OCI-LY7 (cell line): ENCODE measurements around the gene PNPLA6. TPM values are rescaled to one million over a fixed set of nuclear protein-coding genes. Genes with fewer than 3 reads are reported as not detected.

ENCODE experiments used
- BruUV-seq: library from RNA; stranded (reverse); fragments of 400-500 nt; replicated peaks from 2 replicates; lab custom pipeline; 2021; lab: Mats Ljungman, UMichigan
- CTCF ChIA-PET: fragments of 300-600 bp; sonication (Branson Sonifier 250); formaldehyde crosslinking; loops from one replicate; lab custom pipeline; 2022; ENCODE audit warnings: antibody characterized with exemption; ENCODE audit not compliant: unreplicated experiment; lab: Charles Lee
- POLR2A ChIA-PET: fragments of 300-600 bp; sonication (Branson Sonifier 250); formaldehyde crosslinking; loops from one replicate; lab custom pipeline; 2022; ENCODE audit warnings: antibody characterized with exemption; lab: Charles Lee
- DNase-seq: peaks from one replicate; pipeline ENCODE4 v3.0.0-alpha.2; 2015; ENCODE audit warnings: low spot score
- H2AFZ ChIP-seq: fragments of 200-600 bp; sonication (generic), shearing (Covaris generic); 2 replicates; pipeline ENCODE4 v1.6.1; 2014; ENCODE audit warnings: mild to moderate bottlenecking, antibody characterized with exemption, low read length, moderate library complexity
- H3K27ac ChIP-seq: fragments of 200-600 bp; sonication (generic); 2 replicates; pipeline ENCODE4 v1.5.1; 2014; ENCODE audit warnings: mixed run types, low read depth, mild to moderate bottlenecking, moderate library complexity, low read length, inconsistent platforms; ENCODE audit not compliant: poor library complexity, severe bottlenecking
- H3K36me3 ChIP-seq: fragments of 200-600 bp; sonication (generic); 2 replicates; pipeline ENCODE4 v1.6.1; 2014; ENCODE audit warnings: mild to moderate bottlenecking, antibody characterized with exemption, low read length, moderate library complexity, mixed read lengths; ENCODE audit not compliant: insufficient read depth
- H3K4me1 ChIP-seq: fragments of 200-600 bp; sonication (generic); 2 replicates; pipeline ENCODE4 v1.5.1; 2014; ENCODE audit warnings: mild to moderate bottlenecking, low read length; ENCODE audit not compliant: insufficient read depth, poor library complexity, severe bottlenecking
- H3K4me2 ChIP-seq: fragments of 200-600 bp; sonication (generic); 2 replicates; pipeline ENCODE4 v1.6.1; 2014; ENCODE audit warnings: mild to moderate bottlenecking, low read length
- H3K4me3 ChIP-seq: fragments of 200-600 bp; sonication (generic); 2 replicates; pipeline ENCODE4 v1.5.1; 2014; ENCODE audit warnings: mild to moderate bottlenecking, low read depth, low read length; ENCODE audit not compliant: poor library complexity, severe bottlenecking
- H3K79me2 ChIP-seq: fragments of 200-600 bp; sonication (generic); 2 replicates; pipeline ENCODE4 v1.6.1; 2016; ENCODE audit warnings: low read depth, mild to moderate bottlenecking, low read length, moderate library complexity, mixed read lengths; ENCODE audit not compliant: insufficient read depth
- H3K9me2 ChIP-seq: fragments of 200-600 bp; sonication (generic); 2 replicates; pipeline ENCODE4 v1.6.1; 2016; ENCODE audit warnings: mild to moderate bottlenecking, low read length, mixed read lengths; ENCODE audit not compliant: insufficient read depth
- H3K9me3 ChIP-seq: fragments of 200-600 bp; sonication (generic); 2 replicates; pipeline ENCODE4 v1.6.1; 2014; ENCODE audit warnings: mild to moderate bottlenecking, mixed run types, low read length, mixed read lengths
- H4K20me1 ChIP-seq: fragments of 200-600 bp; sonication (generic); 2 replicates; pipeline ENCODE4 v1.6.1; 2014; ENCODE audit warnings: mild to moderate bottlenecking, antibody characterized with exemption, low read length, moderate library complexity, mixed read lengths; ENCODE audit not compliant: insufficient read depth
- CTCF ChIP-seq: fragments of 200-600 bp; sonication (generic); conservative IDR thresholded peaks from 2 replicates; pipeline ENCODE4 v1.5.1; 2014; ENCODE audit warnings: mild to moderate bottlenecking, antibody characterized with exemption, low read length, moderate library complexity, mixed read lengths
- EZH2phosphoT487 ChIP-seq: fragments of 200-600 bp; sonication (generic); IDR thresholded peaks from 2 replicates; pipeline ENCODE4 v1.6.1; 2018; ENCODE audit warnings: low read depth, borderline replicate concordance, mild to moderate bottlenecking, mixed run types, antibody characterized with exemption, low read length, moderate library complexity, mixed read lengths
- intact Hi-C: fragments of 100-400 bp; cut with micrococcal nuclease; formaldehyde crosslinking; loops from one replicate; pipeline ENCODE4 v1.10.0; 2022; ENCODE audit not compliant: unreplicated experiment
- total RNA-seq, 2 experiments: library from RNA; depleted of rRNA in 1 of 2; stranded (reverse); fragments of >200 nt in 1 of 2; shearing (Covaris generic) in 1 of 2; gene quantifications; 2 replicates each; pipeline ENCODE4 v1.2.3, GENCODE V29; 2014 to 2022

PNPLA6 gene
- total RNA-seq, 2 experiments from 2014 or later: 50.6 to 92.4 TPM

DNA sequence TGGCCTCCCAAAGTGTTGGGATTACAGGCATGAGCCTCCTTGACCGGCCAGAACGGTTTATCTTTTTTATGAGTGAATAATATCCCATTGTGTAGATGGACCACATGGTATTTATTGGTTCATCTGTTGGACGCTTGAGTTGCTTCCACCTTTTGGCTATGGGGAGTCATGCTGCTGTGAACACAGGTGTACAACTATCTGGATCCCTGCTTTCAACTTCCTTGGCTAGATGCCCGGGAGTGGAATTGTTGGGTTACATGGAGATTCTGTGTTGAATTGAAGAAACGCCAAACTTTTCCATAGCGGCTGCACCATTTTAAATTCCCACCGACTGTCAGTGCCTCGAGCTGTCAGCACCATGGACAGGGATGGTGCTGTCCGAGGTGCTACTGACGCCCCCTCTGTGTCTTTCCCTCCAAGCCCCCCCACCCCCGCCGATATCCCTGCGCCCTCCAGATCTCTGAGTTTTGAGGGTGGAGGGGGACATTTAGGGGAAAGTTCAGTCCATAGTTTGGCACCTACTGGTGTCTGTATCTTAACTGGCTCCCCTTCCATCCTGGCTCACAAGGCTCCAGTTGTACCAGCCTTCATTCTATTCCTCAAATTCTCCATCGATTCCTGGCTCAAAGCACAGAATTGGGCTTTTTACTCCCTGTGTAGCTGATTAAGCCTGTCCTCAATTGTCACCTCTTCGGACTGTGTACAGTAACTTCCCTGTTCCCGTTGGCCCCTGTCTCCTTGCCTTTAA, 27.3 kb downstream of the PNPLA6 start:
- Histone ChIP-seq H2AFZ (no peak overlapping the region), H3K9me2 (no peaks in the 10 kb centered on the region), H4K20me1 (no peaks in the 10 kb centered on the region), H3K27ac (no peak overlapping the region), H3K4me1 (no peaks in the 10 kb centered on the region), H3K9me3 (no peaks in the 10 kb centered on the region), H3K4me2 (no peak overlapping the region), H3K79me2 (no peaks in the 10 kb centered on the region), H3K4me3 (no peak overlapping the region), H3K36me3 (peaks cover 16% of the 10 kb centered on the region)
- BruUV-seq: no TSS peak
- intact Hi-C loops: no loop called here
- ChIA-PET CTCF (no interaction called here), POLR2A (no interaction called here)
- DNase-seq: no peak
- no peak for TF ChIP-seq CTCF
- no peak for TF ChIP-seq EZH2phosphoT487

DNA sequence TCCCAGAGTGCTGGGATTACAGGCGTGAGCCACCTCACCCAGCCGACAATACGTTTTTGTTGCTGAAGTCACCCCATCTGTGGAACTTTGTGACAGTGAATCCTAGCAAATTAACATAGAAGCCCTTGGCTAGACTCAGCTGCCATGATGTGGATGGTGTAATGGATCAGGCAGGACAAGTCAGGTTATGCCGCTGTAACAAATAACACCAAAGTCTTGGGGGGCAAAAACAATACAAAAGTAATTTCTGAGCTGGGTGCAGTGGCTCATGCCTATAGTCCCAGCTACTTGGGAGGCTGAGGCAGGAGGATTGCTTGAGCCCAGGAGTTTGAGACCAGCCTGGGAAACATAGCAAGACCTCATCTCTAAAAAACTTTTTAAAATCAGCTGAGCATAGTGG, 29.3 kb downstream of the PNPLA6 start:
- DNase-seq: no peak
- no peaks in the 10 kb centered on the region for H3K4me1 ChIP-seq
- no peak for TF ChIP-seq EZH2phosphoT487
- TF ChIP-seq CTCF: no peak
- no TSS peak for BruUV-seq
- no peak overlapping the region for H3K4me3 ChIP-seq
- no peaks in the 10 kb centered on the region for H3K9me2 ChIP-seq
- H3K79me2 ChIP-seq: no peaks in the 10 kb centered on the region
- H4K20me1 ChIP-seq: no peaks in the 10 kb centered on the region
- no peak overlapping the region for H3K4me2 ChIP-seq
- no peak overlapping the region for H3K27ac ChIP-seq
- H3K36me3 ChIP-seq: peaks cover 3% of the 10 kb centered on the region; the same call in 1 of the 2 replicates
- no peaks in the 10 kb centered on the region for H3K9me3 ChIP-seq
- ChIA-PET CTCF (no interaction called here), POLR2A (no interaction called here)
- intact Hi-C loops: no loop called here
- H2AFZ ChIP-seq: no peak overlapping the region; the same call in 1 of the 2 replicates

DNA sequence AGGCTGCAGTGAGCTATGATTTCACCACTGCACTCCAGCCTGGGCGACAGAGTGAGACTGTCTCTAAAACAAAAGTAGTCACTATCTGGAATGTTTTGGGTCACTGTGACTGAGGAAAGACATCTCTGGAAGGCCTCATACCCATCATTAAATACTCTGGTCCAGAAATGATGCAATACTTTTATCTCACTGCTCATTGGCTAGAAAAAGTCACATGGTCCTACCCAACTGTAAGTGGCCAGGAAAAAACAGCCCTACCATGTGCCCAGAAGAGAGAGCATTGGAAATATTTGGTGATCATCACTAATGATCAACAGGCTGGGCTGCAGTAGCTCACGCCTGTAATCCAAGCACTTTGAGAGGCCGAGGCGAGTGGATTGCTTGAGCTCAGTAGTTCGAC, 29.8 kb downstream of the PNPLA6 start:
- H2AFZ ChIP-seq: no peak overlapping the region; the same call in 1 of the 2 replicates
- H4K20me1 ChIP-seq: no peaks in the 10 kb centered on the region
- H3K36me3 ChIP-seq: peaks cover under 1% of the 10 kb centered on the region; the same call in 1 of the 2 replicates
- TF ChIP-seq CTCF: no peak
- no peak for TF ChIP-seq EZH2phosphoT487
- ChIA-PET POLR2A (no interaction called here), CTCF (interaction anchor here (0.8 kb wide), 1 partner anchor 40 kb away, joined by 3 read pairs; no protein-coding TSS in a partner anchor)
- no peaks in the 10 kb centered on the region for H3K9me3 ChIP-seq
- H3K4me3 ChIP-seq: no peak overlapping the region
- H3K4me1 ChIP-seq: no peaks in the 10 kb centered on the region
- H3K79me2 ChIP-seq: no peaks in the 10 kb centered on the region
- H3K27ac ChIP-seq: no peak overlapping the region
- H3K9me2 ChIP-seq: no peaks in the 10 kb centered on the region
- BruUV-seq: no TSS peak
- DNase-seq: no peak
- H3K4me2 ChIP-seq: no peak overlapping the region
- intact Hi-C loops: no loop called here
